Brain microvascular endothelial cell (primary cell): ENCODE data around the gene SLCO4A1.

Experiments
- DNase-seq: peaks from one replicate; pipeline ENCODE4 v3.0.0-alpha.2; 2020
- H3K27ac ChIP-seq: fragments of 250-450 bp; sonication (Bioruptor Pico); 2 replicates; pipeline ENCODE4 v1.5.1; 2020; ENCODE audit warnings: mild to moderate bottlenecking, moderate library complexity
- H3K27me3 ChIP-seq: fragments of 250-450 bp; sonication (Bioruptor Pico); replicated peaks from 2 replicates; pipeline ENCODE4 v1.5.1; 2020; ENCODE audit warnings: mild to moderate bottlenecking
- H3K36me3 ChIP-seq: fragments of 250-450 bp; sonication (Bioruptor Pico); replicated peaks from 2 replicates; pipeline ENCODE4 v1.5.1; 2020; ENCODE audit warnings: mild to moderate bottlenecking
- H3K4me3 ChIP-seq: 2 replicates; pipeline ENCODE4 v1.5.1; 2011; ENCODE audit warnings: low read depth, mild to moderate bottlenecking, control low read depth, low read length, moderate library complexity
- CTCF ChIP-seq: IDR thresholded peaks from 2 replicates; pipeline ENCODE4 v1.5.1; 2011; ENCODE audit warnings: low read depth, mild to moderate bottlenecking, moderate library complexity, low read length, control low read depth, inconsistent platforms; ENCODE audit errors: missing control alignments
- in situ Hi-C: cut with HindIII; loops from 2 replicates; pipeline ENCODE4 v1.10.0; 2017; ENCODE audit warnings: low sequenced_read_pairs, low pct_ligation_motif_present

SLCO4A1 gene

GRCh38 chr20:62693524-62693922 is 51.2 kb downstream of the SLCO4A1 start:
- TF ChIP-seq CTCF, result no peak
- H3K4me3 ChIP-seq, result no peak overlapping the region
- H3K36me3 ChIP-seq, result no peaks in the 10 kb centered on the region
- H3K27me3 ChIP-seq, result peaks cover 3% of the 10 kb centered on the region
- H3K27ac ChIP-seq, result no peak overlapping the region
- in situ Hi-C loops, result no loop called here
- no peak for DNase-seq

GRCh38 chr20:62694106-62694505 is 51.8 kb downstream of the SLCO4A1 start:
- in situ Hi-C loops, result no loop called here
- no peak for TF ChIP-seq CTCF
- H3K4me3 ChIP-seq, result no peak overlapping the region

DNA sequence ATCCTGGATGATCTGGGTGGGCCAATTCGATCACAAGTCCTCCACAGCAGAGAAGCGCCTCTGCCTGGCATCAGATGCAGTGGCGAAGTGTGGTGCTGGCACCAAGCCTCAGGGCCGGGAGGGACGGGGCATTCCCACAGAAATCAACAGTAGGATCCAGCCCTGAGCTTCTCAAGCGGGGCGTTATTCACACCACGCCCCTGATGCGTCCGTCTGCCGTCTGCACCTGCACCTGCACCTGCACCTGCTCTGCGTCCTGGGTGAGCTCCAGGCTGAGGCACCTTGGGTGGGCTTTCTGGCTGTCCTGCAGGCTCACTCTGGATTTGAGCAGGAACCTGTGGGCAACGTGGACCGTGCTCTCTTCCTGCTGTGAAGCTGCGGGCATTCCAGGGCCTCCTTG is 52.6 kb downstream of the SLCO4A1 start:
- no peak overlapping the region for H3K4me3 ChIP-seq
- no peak overlapping the region for H3K27ac ChIP-seq
- no peak for DNase-seq
- peaks cover 3% of the 10 kb centered on the region for H3K27me3 ChIP-seq
- in situ Hi-C loops, result no loop called here
- H3K36me3 ChIP-seq, result no peaks in the 10 kb centered on the region
- no peak for TF ChIP-seq CTCF

More at GRCh38 chr20:62694106-62694505, 51.8 kb downstream of the SLCO4A1 start:
- Histone ChIP-seq H3K27me3 (peaks cover 3% of the 10 kb centered on the region), H3K27ac (no peak overlapping the region), H3K36me3 (no peaks in the 10 kb centered on the region)
- no peak for DNase-seq

GRCh38 chr20:62695448-62696414 is 53.4 kb downstream of the SLCO4A1 start:
- TF ChIP-seq CTCF, result no peak
- in situ Hi-C loops, result no loop called here

GRCh38 chr20:62696434-62696957 is 54.2 kb downstream of the SLCO4A1 start:
- Histone ChIP-seq H3K27ac (no peak overlapping the region), H3K27me3 (peaks cover 3% of the 10 kb centered on the region), H3K36me3 (no peaks in the 10 kb centered on the region), H3K4me3 (no peak overlapping the region)
- no peak for DNase-seq
- no peak for TF ChIP-seq CTCF
- in situ Hi-C loops, result no loop called here

More at GRCh38 chr20:62695448-62696414, 53.4 kb downstream of the SLCO4A1 start:
- H3K4me3 ChIP-seq, result no peak overlapping the region
- DNase-seq, result no peak
- peaks cover 3% of the 10 kb centered on the region for H3K27me3 ChIP-seq
- H3K27ac ChIP-seq, result no peak overlapping the region
- H3K36me3 ChIP-seq, result no peaks in the 10 kb centered on the region
